ENCODE results near the gene EXOC6B. TPM values are rescaled to one million over a fixed set of nuclear protein-coding genes. Genes with fewer than 3 reads are reported as not detected.

Gene EXOC6B
- total RNA-seq, 1 experiment from 2014 or later = not detected

GRCh38 chr2:72583376-72583775 lies 242.5 kb downstream of the EXOC6B start:
- Histone ChIP-seq H3K9me2 (replicated peaks; ENCODE audit: insufficient read depth, low read length) (no peaks in the 10 kb centered on the region), H3K36me3 (ENCODE audit: insufficient read depth, low read length) (no peaks in the 10 kb centered on the region)

GRCh38 chr2:72581560-72582181 lies 244.2 kb downstream of the EXOC6B start:
- Histone ChIP-seq H3K4me2 (ENCODE audit: low read depth, low read length, poor library complexity, severe bottlenecking) (no peak overlapping the region), H3K27me3 (ENCODE audit: low read length) (no peaks in the 10 kb centered on the region), H4K20me1 (ENCODE audit: insufficient read depth, low read depth, low read length) (no peaks in the 10 kb centered on the region), H3K27ac (ENCODE audit: low read length) (no peak overlapping the region), H3K4me1 (ENCODE audit: low read length) (no peaks in the 10 kb centered on the region), H3K9me2 (replicated peaks; ENCODE audit: insufficient read depth, low read length) (no peaks in the 10 kb centered on the region), H3K36me3 (ENCODE audit: insufficient read depth, low read length) (no peaks in the 10 kb centered on the region), H3K9me3 (ENCODE audit: low read length) (no peaks in the 10 kb centered on the region), H3K9ac (ENCODE audit: low read length) (no peak overlapping the region), H3K79me2 (ENCODE audit: low read length) (no peaks in the 10 kb centered on the region), H3K4me3 (ENCODE audit: low read length) (no peak overlapping the region), H2AFZ (ENCODE audit: low read length) (no peak overlapping the region)
- no peak for DNase-seq

More at GRCh38 chr2:72583376-72583775, 242.5 kb downstream of the EXOC6B start:
- Histone ChIP-seq H3K4me1 (ENCODE audit: low read length) (no peaks in the 10 kb centered on the region), H3K27ac (ENCODE audit: low read length) (no peak overlapping the region), H3K4me2 (ENCODE audit: low read depth, low read length, poor library complexity, severe bottlenecking) (no peak overlapping the region), H3K9ac (ENCODE audit: low read length) (no peak overlapping the region), H2AFZ (ENCODE audit: low read length) (no peak overlapping the region), H3K27me3 (ENCODE audit: low read length) (no peaks in the 10 kb centered on the region), H3K9me3 (ENCODE audit: low read length) (no peaks in the 10 kb centered on the region), H3K79me2 (ENCODE audit: low read length) (no peaks in the 10 kb centered on the region), H4K20me1 (ENCODE audit: insufficient read depth, low read depth, low read length) (no peaks in the 10 kb centered on the region), H3K4me3 (ENCODE audit: low read length) (no peak overlapping the region)
- DNase-seq = no peak

- peak; percentile 87 for DNase-seq
- no peak overlapping the region for H3K9ac ChIP-seq (ENCODE audit: low read length)
These were observed 246.1 kb downstream of the EXOC6B start for GRCh38 chr2:72579591-72580180.

GRCh38 chr2:72576861-72577260 lies 249.0 kb downstream of the EXOC6B start:
- Histone ChIP-seq H3K9me3 (ENCODE audit: low read length) (no peaks in the 10 kb centered on the region), H3K27me3 (ENCODE audit: low read length) (no peaks in the 10 kb centered on the region; the same call in 1 of the 2 replicates), H3K27ac (ENCODE audit: low read length) (no peak overlapping the region), H3K9me2 (replicated peaks; ENCODE audit: insufficient read depth, low read length) (no peaks in the 10 kb centered on the region), H3K79me2 (ENCODE audit: low read length) (no peaks in the 10 kb centered on the region), H4K20me1 (ENCODE audit: insufficient read depth, low read depth, low read length) (no peaks in the 10 kb centered on the region), H2AFZ (ENCODE audit: low read length) (no peak overlapping the region), H3K36me3 (ENCODE audit: insufficient read depth, low read length) (no peaks in the 10 kb centered on the region), H3K4me1 (ENCODE audit: low read length) (no peaks in the 10 kb centered on the region), H3K9ac (ENCODE audit: low read length) (no peak overlapping the region), H3K4me2 (ENCODE audit: low read depth, low read length, poor library complexity, severe bottlenecking) (no peak overlapping the region), H3K4me3 (ENCODE audit: low read length) (no peak overlapping the region)
- no peak for DNase-seq

More at GRCh38 chr2:72579591-72580180, 246.1 kb downstream of the EXOC6B start:
- no peak overlapping the region for H3K4me2 ChIP-seq (ENCODE audit: low read depth, low read length, poor library complexity, severe bottlenecking)
- H3K27me3 ChIP-seq (ENCODE audit: low read length) = no peaks in the 10 kb centered on the region; the same call in 1 of the 2 replicates
- no peaks in the 10 kb centered on the region for H3K4me1 ChIP-seq (ENCODE audit: low read length)
- H4K20me1 ChIP-seq (ENCODE audit: insufficient read depth, low read depth, low read length) = no peaks in the 10 kb centered on the region
- no peak overlapping the region for H2AFZ ChIP-seq (ENCODE audit: low read length)
- no peak overlapping the region for H3K4me3 ChIP-seq (ENCODE audit: low read length)
- no peaks in the 10 kb centered on the region for H3K36me3 ChIP-seq (ENCODE audit: insufficient read depth, low read length)
- H3K27ac ChIP-seq (ENCODE audit: low read length) = no peak overlapping the region
- no peaks in the 10 kb centered on the region for H3K9me3 ChIP-seq (ENCODE audit: low read length)
- H3K79me2 ChIP-seq (ENCODE audit: low read length) = no peaks in the 10 kb centered on the region
- H3K9me2 ChIP-seq (replicated peaks; ENCODE audit: insufficient read depth, low read length) = no peaks in the 10 kb centered on the region

GRCh38 chr2:72576459-72576858 lies 249.4 kb downstream of the EXOC6B start:
- Histone ChIP-seq H3K4me1 (ENCODE audit: low read length) (no peaks in the 10 kb centered on the region), H3K36me3 (ENCODE audit: insufficient read depth, low read length) (no peaks in the 10 kb centered on the region), H3K4me2 (ENCODE audit: low read depth, low read length, poor library complexity, severe bottlenecking) (no peak overlapping the region), H3K4me3 (ENCODE audit: low read length) (no peak overlapping the region), H4K20me1 (ENCODE audit: insufficient read depth, low read depth, low read length) (no peaks in the 10 kb centered on the region), H3K9me2 (replicated peaks; ENCODE audit: insufficient read depth, low read length) (no peaks in the 10 kb centered on the region), H3K9ac (ENCODE audit: low read length) (no peak overlapping the region), H3K79me2 (ENCODE audit: low read length) (no peaks in the 10 kb centered on the region), H3K27me3 (ENCODE audit: low read length) (no peaks in the 10 kb centered on the region; the same call in 1 of the 2 replicates), H3K27ac (ENCODE audit: low read length) (no peak overlapping the region), H2AFZ (ENCODE audit: low read length) (no peak overlapping the region), H3K9me3 (ENCODE audit: low read length) (no peaks in the 10 kb centered on the region)
- no peak for DNase-seq

GRCh38 chr2:72574886-72575285 lies 250.9 kb downstream of the EXOC6B start:
- no peaks in the 10 kb centered on the region for H3K9me3 ChIP-seq (ENCODE audit: low read length)
- DNase-seq = no peak
- H3K4me2 ChIP-seq (ENCODE audit: low read depth, low read length, poor library complexity, severe bottlenecking) = no peak overlapping the region
- H2AFZ ChIP-seq (ENCODE audit: low read length) = no peak overlapping the region
- H4K20me1 ChIP-seq (ENCODE audit: insufficient read depth, low read depth, low read length) = no peaks in the 10 kb centered on the region
- no peaks in the 10 kb centered on the region; the same call in 1 of the 2 replicates for H3K27me3 ChIP-seq (ENCODE audit: low read length)
- H3K4me1 ChIP-seq (ENCODE audit: low read length) = no peaks in the 10 kb centered on the region
- no peak overlapping the region for H3K9ac ChIP-seq (ENCODE audit: low read length)
- H3K4me3 ChIP-seq (ENCODE audit: low read length) = no peak overlapping the region
- H3K79me2 ChIP-seq (ENCODE audit: low read length) = no peaks in the 10 kb centered on the region
- no peaks in the 10 kb centered on the region for H3K36me3 ChIP-seq (ENCODE audit: insufficient read depth, low read length)
- H3K27ac ChIP-seq (ENCODE audit: low read length) = no peak overlapping the region
- H3K9me2 ChIP-seq (replicated peaks; ENCODE audit: insufficient read depth, low read length) = no peaks in the 10 kb centered on the region

- no peaks in the 10 kb centered on the region for H4K20me1 ChIP-seq (ENCODE audit: insufficient read depth, low read depth, low read length)
- H3K4me2 ChIP-seq (ENCODE audit: low read depth, low read length, poor library complexity, severe bottlenecking) = no peak overlapping the region
These were observed 252.6 kb downstream of the EXOC6B start for GRCh38 chr2:72573232-72573631.

GRCh38 chr2:72572501-72572900 lies 253.3 kb downstream of the EXOC6B start:
- H2AFZ ChIP-seq (ENCODE audit: low read length) = no peak overlapping the region
- no peaks in the 10 kb centered on the region for H3K9me3 ChIP-seq (ENCODE audit: low read length)
- no peaks in the 10 kb centered on the region for H3K4me1 ChIP-seq (ENCODE audit: low read length)
- no peak overlapping the region for H3K27ac ChIP-seq (ENCODE audit: low read length)
- no peak for DNase-seq
- H3K27me3 ChIP-seq (ENCODE audit: low read length) = no peaks in the 10 kb centered on the region; the same call in 1 of the 2 replicates
- no peaks in the 10 kb centered on the region for H3K9me2 ChIP-seq (replicated peaks; ENCODE audit: insufficient read depth, low read length)
- H3K79me2 ChIP-seq (ENCODE audit: low read length) = no peaks in the 10 kb centered on the region
- H3K36me3 ChIP-seq (ENCODE audit: insufficient read depth, low read length) = no peaks in the 10 kb centered on the region
- no peaks in the 10 kb centered on the region for H4K20me1 ChIP-seq (ENCODE audit: insufficient read depth, low read depth, low read length)
- no peak overlapping the region for H3K9ac ChIP-seq (ENCODE audit: low read length)
- H3K4me2 ChIP-seq (ENCODE audit: low read depth, low read length, poor library complexity, severe bottlenecking) = no peak overlapping the region
- H3K4me3 ChIP-seq (ENCODE audit: low read length) = no peak overlapping the region

More at GRCh38 chr2:72573232-72573631, 252.6 kb downstream of the EXOC6B start:
- no peak overlapping the region for H3K4me3 ChIP-seq (ENCODE audit: low read length)
- H3K9me2 ChIP-seq (replicated peaks; ENCODE audit: insufficient read depth, low read length) = no peaks in the 10 kb centered on the region
- H2AFZ ChIP-seq (ENCODE audit: low read length) = no peak overlapping the region
- DNase-seq = no peak
- H3K27me3 ChIP-seq (ENCODE audit: low read length) = no peaks in the 10 kb centered on the region; the same call in 1 of the 2 replicates
- H3K36me3 ChIP-seq (ENCODE audit: insufficient read depth, low read length) = no peaks in the 10 kb centered on the region
- H3K79me2 ChIP-seq (ENCODE audit: low read length) = no peaks in the 10 kb centered on the region
- no peak overlapping the region for H3K27ac ChIP-seq (ENCODE audit: low read length)
- H3K9ac ChIP-seq (ENCODE audit: low read length) = no peak overlapping the region
- no peaks in the 10 kb centered on the region for H3K9me3 ChIP-seq (ENCODE audit: low read length)
- H3K4me1 ChIP-seq (ENCODE audit: low read length) = no peaks in the 10 kb centered on the region
